Activated T-cell treated with anti-CD3 and anti-CD28 coated beads for 24 hours (primary cell): ENCODE results near the gene CCDC74A.
"Not testable (repeated sequence)": the region's sequence is repeated elsewhere in the genome, so short reads cannot be mapped to it uniquely, and the experiment has no call there.

Source experiments
- DNase-seq: peaks from one replicate; pipeline ENCODE4 v3.0.0-alpha.2; 2020; ENCODE audit warnings: low read depth

The CCDC74A gene

GRCh38 chr2:131527131-131528001 is at the start of gene CCDC74A:
Gene CCDC74A, plus strand, starts transcription at chr2:131527888. Its CDS starts 83 bp downstream, at chr2:131527971.
- peak; percentile 67 for DNase-seq

DNA sequence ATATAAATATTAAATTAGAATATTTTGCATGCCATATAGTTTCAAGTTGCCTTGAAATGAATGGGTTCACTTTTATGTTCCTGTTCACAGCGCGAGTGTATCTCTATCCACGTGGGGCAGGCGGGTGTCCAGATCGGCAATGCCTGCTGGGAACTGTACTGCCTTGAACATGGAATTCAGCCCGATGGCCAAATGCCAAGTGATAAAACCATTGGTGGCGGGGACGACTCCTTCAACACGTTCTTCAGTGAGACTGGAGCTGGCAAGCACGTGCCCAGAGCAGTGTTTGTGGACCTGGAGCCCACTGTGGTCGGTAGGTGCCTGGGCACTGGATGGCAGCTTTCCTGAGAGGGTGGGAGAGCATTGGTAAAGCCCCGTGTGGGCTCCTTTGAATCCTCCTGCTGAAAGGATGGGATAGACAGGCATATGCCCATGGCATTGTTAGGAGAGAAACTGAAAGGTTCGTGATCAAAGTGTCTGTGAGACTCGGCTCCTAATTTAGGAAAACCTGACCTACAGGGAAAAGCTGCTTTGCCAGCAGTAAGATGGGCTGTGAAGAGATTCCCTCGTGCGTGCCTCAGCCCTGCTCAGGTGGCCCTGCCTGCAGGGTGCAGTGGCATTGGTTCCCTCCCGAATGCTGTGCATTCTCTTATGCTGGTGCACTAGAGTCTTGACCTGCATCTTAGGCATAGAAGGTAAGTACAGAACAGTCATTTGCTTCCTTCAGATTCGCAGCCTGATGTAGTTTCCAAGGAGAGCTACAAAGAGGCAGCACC is 49.4 kb upstream of the CCDC74A start:
- DNase-seq, result not testable (repeated sequence)

DNA sequence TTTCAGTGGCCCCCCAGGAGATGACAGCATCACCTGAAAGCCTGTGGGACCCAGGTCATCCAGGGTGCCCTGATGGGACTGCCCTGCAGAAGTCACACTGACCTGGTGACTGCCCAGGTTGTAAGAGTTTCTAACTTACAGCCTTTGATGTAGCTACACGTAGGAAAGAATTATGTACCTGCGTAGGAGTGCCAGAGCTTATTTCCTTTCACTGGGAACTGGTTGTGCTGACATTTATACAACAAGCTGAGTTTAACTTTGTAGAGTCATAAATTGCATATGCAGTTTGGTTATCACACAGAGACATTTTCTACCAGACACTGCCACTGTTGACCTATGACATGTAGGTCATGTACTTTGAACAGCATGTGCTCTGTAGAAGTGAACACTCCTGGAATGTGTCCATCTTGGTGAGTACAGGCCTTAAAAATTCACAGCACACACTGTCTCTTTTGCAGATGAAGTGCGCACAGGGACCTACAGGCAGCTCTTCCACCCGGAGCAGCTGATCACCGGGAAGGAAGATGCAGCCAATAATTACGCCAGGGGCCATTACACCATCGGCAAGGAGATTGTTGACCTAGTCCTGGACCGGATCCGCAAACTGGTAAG is 48.7 kb upstream of the CCDC74A start:
- DNase-seq, result not testable (repeated sequence)

DNA sequence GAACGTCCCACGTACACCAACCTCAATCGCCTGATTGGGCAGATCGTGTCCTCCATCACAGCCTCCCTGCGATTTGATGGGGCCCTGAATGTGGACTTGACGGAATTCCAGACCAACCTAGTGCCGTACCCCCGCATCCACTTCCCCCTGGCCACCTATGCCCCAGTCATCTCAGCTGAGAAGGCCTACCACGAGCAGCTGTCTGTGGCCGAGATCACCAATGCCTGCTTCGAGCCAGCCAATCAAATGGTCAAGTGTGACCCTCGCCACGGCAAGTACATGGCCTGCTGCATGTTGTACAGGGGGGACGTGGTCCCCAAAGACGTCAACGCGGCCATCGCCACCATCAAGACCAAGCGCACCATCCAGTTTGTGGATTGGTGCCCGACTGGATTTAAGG is 47.3 kb upstream of the CCDC74A start:
- DNase-seq, result not testable (repeated sequence)

GRCh38 chr2:131482506-131483155 is 45.1 kb upstream of the CCDC74A start:
- not testable (repeated sequence) for DNase-seq

DNA sequence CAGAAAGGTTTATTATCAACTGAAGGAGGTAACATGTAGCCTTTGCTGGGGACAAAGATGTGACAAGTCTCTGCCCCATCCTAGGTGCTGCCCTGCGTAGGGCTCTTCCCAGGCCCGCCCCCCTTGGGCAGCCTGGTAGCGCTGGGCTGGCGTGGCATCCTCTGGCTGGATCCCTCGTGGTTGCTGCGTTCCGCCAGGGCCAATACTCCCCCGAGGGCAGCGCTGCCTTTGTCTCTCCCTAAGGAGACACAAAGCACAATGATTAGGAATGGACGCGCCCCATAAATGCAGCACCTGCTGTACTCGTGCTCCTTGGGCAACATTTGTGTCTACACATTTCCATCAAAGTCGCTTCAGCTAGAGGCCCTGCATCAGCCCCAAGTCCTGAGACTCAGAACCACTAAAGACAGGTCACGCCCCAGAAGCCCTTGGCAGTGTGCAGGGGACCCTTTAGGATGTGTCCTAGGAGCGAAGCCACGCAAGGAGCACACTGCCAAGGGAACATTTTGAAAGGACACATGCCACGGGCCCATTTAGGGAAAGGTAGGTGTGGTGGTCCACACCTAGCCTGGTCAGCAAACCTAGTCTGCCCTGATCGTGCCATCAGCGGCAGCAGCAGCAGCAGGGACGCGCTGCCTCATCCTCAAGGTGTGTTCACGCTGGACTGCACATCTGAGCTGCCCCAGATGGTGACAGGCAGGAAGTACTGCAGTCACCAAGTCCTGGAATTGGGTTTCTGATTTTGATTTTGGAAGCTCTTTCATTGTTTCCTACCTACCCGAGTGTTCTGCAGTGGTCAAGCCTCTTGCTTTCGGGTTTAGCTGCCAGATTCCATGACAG is 43.5 kb upstream of the CCDC74A start:
- DNase-seq, result not testable (repeated sequence)

DNA sequence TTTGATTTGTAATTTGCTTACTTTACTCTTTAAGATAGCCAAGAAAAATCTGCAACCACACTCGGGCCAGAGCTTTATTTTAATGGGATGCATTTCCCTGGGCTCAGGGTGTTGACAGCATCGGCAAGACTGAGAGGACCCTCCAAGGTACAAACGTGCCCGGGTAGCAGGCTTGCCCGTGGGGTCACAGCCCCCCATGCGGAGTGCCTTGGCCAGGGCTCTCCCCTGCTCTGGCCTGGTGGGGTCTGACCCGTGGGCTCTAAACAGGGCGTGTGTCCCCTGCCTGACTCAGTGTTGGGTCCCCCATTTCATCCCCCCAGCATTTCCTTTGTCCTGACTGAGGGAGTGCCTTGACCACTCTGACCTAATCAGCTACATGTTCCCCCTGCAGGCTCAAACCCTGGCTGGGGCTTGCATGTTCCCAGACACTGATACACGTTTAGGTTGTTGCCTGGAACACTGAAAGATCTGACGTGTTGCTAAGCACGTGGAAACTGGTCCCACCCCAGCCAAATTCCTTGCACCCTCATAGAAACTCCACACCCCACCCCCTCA is 42.7 kb upstream of the CCDC74A start:
- not testable (repeated sequence) for DNase-seq

DNA sequence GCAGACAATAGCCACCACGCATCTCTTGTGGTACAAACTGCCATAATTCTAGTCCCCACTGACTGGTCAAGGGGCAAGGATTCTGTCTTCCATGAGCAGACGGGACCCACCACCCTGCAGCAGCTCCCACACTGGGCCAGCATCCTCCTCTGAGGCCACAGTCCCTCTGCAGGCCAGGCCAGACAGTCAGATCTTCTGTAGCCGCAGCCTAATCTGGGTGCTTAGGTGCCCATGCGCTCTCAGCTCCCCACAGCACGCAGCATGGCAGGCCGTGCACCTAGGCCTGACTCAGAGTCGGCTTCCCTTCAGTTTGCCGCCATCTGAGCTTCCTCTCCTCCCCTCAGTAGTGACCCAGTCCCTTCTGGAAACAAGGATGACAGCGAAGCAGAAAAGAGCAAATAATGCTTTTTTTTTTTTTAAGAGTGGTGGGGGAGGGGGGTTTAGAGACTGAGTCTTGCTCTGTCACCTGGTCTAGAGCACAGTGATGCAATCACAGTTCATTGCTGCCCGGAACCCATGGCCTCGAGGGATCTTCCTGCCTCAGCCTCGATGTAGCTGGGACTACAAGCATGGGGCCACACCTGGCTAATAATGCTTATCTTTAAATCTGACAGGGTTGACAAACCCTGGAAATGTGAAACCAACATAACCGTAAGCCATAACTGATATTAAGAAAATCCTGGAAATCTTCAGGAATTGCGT is 41.3 kb upstream of the CCDC74A start:
- DNase-seq, result not testable (repeated sequence)

- no peak for DNase-seq
Observed at GRCh38 chr2:131488306-131489205, 39.1 kb upstream of the CCDC74A start.

GRCh38 chr2:131490616-131491468 is 36.8 kb upstream of the CCDC74A start:
- peak; percentile 22 for DNase-seq

DNA sequence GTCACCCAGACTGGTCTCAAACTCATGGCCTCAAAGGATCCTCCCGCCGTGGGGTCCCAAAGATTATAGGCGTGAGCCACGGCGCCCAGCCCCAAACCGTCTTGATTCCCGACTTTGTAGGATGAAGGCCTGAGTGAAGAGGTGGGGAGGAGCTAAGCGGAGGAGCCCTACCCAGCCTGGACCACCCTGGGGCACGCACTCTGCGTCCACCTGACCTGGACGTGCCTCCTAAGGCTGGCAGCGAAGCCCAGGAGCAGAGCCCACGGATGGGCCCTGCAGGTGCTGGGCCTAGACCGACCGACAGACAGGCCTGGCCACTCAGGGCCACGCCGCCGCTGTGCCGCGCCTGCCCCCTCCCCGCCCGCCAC is 36.2 kb upstream of the CCDC74A start:
- not testable (repeated sequence) for DNase-seq

DNA sequence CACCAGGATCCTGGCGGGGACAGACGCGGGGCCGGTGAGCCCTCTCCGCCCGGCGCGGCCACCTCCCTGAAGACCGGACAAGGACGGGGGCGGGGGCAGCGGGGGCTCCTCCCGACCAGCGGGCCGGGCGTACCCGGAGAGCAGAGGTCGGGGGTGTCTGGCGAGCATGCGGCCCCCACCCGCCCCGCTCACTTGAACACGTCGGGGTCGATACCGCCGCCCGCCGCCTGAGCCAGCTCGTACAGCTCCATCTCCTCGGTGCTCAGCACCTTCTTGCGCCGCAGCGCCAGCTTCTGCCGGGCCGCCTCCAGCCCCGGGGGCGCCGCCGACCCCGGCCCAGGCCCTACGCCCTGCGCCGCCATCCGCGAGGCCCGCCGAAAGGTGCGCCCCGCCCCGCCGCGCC is 35.7 kb upstream of the CCDC74A start, which contains the start of gene MZT2A:
Gene MZT2A (minus strand): TSS at position 383 of the 403 bp plus-strand sequence. CDS start 21 bp downstream, at position 362.
- not testable (repeated sequence) for DNase-seq

GRCh38 chr2:131492418-131493198 is 35.1 kb upstream of the CCDC74A start:
- DNase-seq, result peak; percentile 93

DNA sequence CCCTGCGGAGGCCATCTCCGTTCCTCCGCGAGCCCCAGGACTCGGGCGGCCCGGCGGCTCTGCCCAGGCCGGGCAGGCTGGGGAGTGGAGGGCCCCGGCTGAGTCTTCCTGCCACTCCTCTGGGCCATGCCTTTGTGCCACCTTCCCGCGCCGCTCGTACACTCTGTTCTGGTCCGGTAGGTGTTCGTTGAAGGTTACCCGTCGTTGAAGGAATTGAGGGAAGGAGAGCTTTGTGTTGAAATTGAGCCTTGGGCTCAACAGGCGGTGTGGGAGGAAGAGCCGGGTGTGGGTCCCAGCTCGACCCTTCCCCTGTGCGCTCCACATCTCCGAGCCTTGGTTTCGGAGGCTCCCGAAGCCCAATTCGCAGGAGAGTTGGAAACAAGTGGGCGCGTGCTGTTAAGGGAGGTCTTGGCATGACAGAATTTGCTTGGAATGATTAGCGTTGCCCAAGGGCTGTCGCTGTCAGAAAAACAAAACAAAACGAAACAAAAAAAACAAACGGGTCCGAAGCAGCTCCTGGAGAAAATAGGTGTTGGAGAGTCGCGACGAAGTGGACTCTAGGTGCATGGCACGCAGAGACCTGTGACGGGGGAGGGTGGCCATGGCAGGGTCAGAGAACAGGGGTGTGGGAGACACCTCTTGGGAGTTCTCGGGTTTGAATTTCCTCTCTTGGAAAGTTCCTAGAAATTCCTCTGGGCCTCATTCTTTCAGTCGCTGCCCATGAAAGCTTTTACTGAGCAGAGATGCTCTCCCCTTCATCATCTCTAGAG is 34.3 kb upstream of the CCDC74A start:
- DNase-seq, result no peak

- not testable (repeated sequence) for DNase-seq
Observed at GRCh38 chr2:131495506-131495905, 32.2 kb upstream of the CCDC74A start.

- not testable (repeated sequence) for DNase-seq
Observed at GRCh38 chr2:131498321-131498973, 29.2 kb upstream of the CCDC74A start.
